HUES6 (cell line): Measurements from ENCODE around the gene ROBO2.

Experiments
- H3K27ac ChIP-seq: 2 replicates; pipeline ENCODE4 v1.7.0; 2013; ENCODE audit warnings: low read depth, mild to moderate bottlenecking, low read length, inconsistent platforms
- H3K27me3 ChIP-seq: 2 replicates; pipeline ENCODE4 v1.6.1; 2013; ENCODE audit warnings: low read length; ENCODE audit not compliant: control insufficient read depth, insufficient read depth
- H3K36me3 ChIP-seq: 2 replicates; pipeline ENCODE4 v1.6.1; 2013; ENCODE audit warnings: low read length; ENCODE audit not compliant: control insufficient read depth, insufficient read depth
- H3K4me1 ChIP-seq: 2 replicates; pipeline ENCODE4 v1.6.1; 2013; ENCODE audit warnings: low read length; ENCODE audit not compliant: control insufficient read depth, insufficient read depth
- H3K4me3 ChIP-seq: 2 replicates; pipeline ENCODE4 v1.5.1; 2013; ENCODE audit warnings: low read depth, low read length
- H3K9ac ChIP-seq: one replicate; pipeline ENCODE4 v1.6.1; 2013; ENCODE audit warnings: mild to moderate bottlenecking, low read length
- H3K9me3 ChIP-seq: 2 replicates; pipeline ENCODE4 v1.6.1; 2013; ENCODE audit warnings: low read depth, low read length; ENCODE audit not compliant: control insufficient read depth, insufficient read depth

ROBO2 gene

DNA sequence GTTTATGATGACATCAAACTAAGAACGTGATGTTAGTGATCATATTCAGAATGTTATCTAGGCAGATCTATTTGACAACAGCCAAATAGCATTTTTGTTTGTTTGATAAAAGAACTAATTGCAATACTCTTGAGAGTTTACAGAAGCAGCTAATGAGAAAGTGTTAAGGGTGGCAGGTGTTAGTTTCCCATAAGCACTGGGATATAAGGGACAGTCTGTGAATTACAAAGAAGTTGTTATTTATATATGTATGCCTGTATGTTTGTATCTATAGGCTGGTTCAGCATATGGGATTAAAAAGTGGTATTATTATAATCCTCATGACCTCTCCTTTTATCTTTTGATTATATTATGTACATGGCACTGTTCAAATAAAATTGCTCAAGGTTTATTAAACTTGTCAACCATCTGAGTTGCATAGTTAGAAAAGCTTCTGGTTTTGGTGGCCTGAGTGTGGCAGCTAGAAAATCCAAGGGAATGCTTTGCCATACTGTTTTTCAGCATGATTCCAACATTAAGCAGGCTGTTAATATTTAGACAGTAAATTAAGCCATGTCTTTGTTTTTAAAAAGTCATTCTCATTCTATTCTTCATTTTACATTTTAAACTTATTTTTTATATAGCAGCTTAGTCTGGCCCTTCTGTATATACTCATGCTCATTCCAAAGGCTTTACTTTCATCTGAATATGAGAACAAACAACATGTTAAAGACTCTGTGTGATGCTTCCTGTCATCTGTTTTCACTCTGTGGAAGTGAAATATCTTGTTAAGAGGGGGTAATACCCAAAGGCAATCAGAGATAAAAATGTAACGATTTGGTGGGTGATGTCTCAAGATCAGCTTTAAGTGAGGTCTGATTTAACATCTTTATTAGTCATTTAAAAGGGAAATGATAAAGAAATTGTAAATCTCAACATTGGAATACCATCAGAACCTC is 13.1 kb downstream of the ROBO2 start:
- Histone ChIP-seq H3K4me3 (no peak overlapping the region), H3K27me3 (no peaks in the 10 kb centered on the region), H3K9ac (no peak overlapping the region), H3K9me3 (no peaks in the 10 kb centered on the region), H3K27ac (no peak overlapping the region; the same call in 1 of the 2 replicates), H3K36me3 (no peaks in the 10 kb centered on the region), H3K4me1 (peaks cover 21% of the 10 kb centered on the region; the same call in 1 of the 2 replicates)

DNA sequence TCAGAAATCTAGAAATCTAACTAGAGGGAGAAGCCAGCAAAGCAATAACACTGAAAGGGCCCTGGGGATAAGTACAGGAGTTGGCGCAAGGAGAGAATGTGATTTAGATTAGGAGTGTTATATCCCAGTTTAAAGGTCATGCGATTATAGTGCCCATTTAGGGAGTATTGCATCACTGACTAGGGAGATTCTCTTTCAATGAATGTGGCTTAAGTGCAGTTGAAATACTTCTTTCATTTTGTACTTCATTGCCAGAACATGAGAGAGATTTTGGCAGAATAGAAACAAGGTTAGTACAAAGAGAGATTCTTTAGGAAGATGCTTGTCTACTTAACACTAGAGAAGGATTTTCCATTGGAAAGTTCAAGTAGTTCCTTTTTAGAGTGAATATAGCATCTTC is 13.9 kb downstream of the ROBO2 start:
- Histone ChIP-seq H3K27me3 (no peaks in the 10 kb centered on the region), H3K9ac (no peak overlapping the region), H3K36me3 (no peaks in the 10 kb centered on the region), H3K9me3 (no peaks in the 10 kb centered on the region), H3K4me3 (no peak overlapping the region), H3K27ac (no peak overlapping the region), H3K4me1 (peaks cover 21% of the 10 kb centered on the region; the same call in 1 of the 2 replicates)

DNA sequence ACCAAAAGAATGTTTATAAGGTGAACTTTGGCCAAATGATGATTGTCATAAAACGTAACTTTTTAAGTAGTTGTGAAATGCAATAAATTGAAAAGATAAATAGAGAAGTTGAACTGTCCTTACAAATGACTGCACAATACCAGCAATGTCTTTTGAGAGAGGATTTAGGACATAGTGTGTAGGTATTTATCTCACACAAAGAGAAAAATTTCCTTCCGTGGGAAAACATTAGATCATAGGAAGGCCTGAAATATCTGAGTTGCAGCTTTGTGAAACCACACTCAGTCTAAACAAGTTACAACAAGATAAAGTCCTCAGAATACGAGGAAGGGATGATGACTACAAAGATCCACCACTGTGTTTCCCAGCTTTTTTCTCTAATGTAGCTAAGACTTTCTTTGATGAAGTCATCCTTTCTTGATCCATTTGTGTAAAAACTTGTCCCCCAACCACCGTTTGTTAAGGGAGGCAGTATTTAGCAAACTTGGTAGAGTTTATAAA is 16.0 kb downstream of the ROBO2 start:
- H3K4me1 ChIP-seq = peaks cover 21% of the 10 kb centered on the region; the same call in 1 of the 2 replicates

DNA sequence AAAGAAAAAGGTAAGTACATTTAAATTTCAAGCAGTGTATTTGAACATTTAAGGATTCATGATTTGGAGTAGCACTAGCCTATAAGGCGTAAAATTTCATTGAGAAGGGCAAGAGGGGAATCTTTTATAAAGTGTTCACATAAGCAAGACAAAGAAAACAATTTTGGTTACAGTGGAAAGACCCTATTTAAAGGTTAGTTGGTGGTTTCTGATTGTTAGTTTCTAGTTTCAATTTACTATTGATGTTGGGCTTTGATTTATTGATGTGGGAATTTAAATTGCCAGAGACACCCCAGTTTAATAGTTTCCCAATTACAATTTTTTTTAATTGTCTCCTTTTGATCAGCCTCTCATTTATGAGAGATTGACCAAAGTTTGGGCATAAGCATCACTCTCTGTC is 19.5 kb downstream of the ROBO2 start:
- Histone ChIP-seq H3K36me3 (no peaks in the 10 kb centered on the region), H3K27ac (no peak overlapping the region), H3K4me3 (no peak overlapping the region), H3K27me3 (no peaks in the 10 kb centered on the region), H3K4me1 (no peaks in the 10 kb centered on the region), H3K9me3 (peaks cover 5% of the 10 kb centered on the region; the same call in 1 of the 2 replicates), H3K9ac (no peak overlapping the region)

More for the DNA sequence above, 16.0 kb downstream of the ROBO2 start:
- no peaks in the 10 kb centered on the region for H3K9me3 ChIP-seq
- no peaks in the 10 kb centered on the region for H3K27me3 ChIP-seq
- no peak overlapping the region for H3K4me3 ChIP-seq
- no peak overlapping the region for H3K27ac ChIP-seq
- H3K9ac ChIP-seq = no peak overlapping the region
- H3K36me3 ChIP-seq = no peaks in the 10 kb centered on the region

DNA sequence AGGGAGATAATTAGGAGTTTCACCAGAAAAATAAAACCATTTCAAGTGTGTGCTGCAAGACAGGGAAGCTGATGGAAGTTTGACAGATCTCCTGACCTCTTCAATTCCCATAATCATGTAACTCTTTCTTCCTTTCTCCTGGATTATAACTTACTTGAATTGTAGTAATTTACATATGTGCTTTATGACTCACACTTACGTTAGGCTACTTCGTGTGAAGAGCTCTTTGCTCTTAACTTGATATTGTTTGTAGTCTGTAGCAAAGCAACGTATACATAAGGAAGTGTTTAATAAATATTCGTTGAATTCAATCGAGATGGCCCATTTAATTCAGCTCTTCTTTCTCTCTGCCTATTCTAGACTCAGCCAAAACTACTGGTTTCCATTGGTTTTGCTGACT is 23.5 kb downstream of the ROBO2 start:
- H3K9me3 ChIP-seq = peaks cover 5% of the 10 kb centered on the region; the same call in 1 of the 2 replicates
- no peak overlapping the region for H3K9ac ChIP-seq
- no peak overlapping the region for H3K4me3 ChIP-seq
- no peaks in the 10 kb centered on the region for H3K4me1 ChIP-seq
- H3K27ac ChIP-seq = no peak overlapping the region
- no peaks in the 10 kb centered on the region for H3K27me3 ChIP-seq
- H3K36me3 ChIP-seq = no peaks in the 10 kb centered on the region

DNA sequence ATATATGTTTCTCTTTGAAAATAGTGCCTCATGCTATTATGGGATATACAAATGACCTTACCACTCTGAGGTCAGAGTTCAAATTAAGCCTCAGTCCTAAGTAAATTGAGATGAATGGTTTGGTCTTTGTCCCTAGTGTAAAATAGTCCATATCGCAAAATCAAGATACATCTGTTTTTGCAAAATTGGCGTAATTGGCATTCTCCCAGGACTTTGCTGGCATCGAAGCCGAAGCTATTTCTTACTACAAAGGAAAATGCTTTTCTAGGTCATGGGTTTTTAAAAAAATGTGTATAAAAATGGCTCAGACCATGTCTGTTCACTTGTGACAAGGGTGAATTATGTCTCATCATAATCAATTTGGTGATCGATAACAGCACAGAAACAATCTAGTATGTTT is 25.9 kb downstream of the ROBO2 start:
- H3K36me3 ChIP-seq = no peaks in the 10 kb centered on the region
- peaks cover 5% of the 10 kb centered on the region; the same call in 1 of the 2 replicates for H3K9me3 ChIP-seq
- H3K27ac ChIP-seq = no peak overlapping the region
- H3K4me1 ChIP-seq = no peaks in the 10 kb centered on the region
- no peak overlapping the region for H3K9ac ChIP-seq
- no peak overlapping the region for H3K4me3 ChIP-seq
- no peaks in the 10 kb centered on the region for H3K27me3 ChIP-seq

DNA sequence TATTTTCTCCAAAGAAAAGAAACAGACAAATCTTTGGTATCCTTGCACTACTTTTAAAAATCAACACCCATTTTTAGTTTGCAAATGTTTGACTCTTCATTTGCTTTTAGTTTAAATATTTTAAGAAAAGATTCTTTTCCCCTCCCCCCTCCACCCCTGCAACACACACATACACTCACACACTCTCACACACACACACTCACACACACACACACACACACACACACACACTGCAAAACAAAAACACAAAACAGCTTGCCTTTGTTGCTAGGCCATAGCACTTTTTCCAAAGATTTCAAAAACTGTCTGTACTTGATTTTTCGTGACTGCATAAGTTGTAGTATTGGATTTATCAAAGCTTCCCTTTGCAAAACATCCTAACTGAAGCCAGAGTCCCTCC is 26.9 kb downstream of the ROBO2 start:
- Histone ChIP-seq H3K4me1 (peaks cover 8% of the 10 kb centered on the region), H3K9me3 (peaks cover 5% of the 10 kb centered on the region; the same call in 1 of the 2 replicates), H3K27ac (no peak overlapping the region), H3K27me3 (no peaks in the 10 kb centered on the region), H3K4me3 (no peak overlapping the region), H3K9ac (no peak overlapping the region), H3K36me3 (no peaks in the 10 kb centered on the region)

DNA sequence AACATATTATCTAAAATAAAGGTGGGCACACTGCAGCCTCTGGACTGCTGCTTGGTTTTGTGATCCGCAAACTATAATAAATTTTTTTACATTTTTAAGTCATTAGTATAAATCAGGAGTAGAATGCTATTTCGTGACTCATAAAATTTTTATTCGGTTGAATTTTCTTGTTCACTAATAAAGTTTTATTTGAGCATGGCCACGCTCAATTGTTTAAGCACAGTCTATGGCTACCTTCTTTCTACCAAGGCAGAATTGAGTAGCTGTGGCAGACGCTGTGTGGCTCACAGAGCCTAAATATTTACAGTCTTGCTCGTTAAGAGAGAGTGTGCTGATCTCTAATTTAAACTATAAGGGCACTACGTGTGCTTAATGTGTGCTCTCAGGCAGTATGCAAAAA is 28.9 kb downstream of the ROBO2 start:
- Histone ChIP-seq H3K4me1 (peaks cover 18% of the 10 kb centered on the region), H3K4me3 (no peak overlapping the region), H3K27ac (no peak overlapping the region), H3K27me3 (no peaks in the 10 kb centered on the region), H3K9ac (no peak overlapping the region), H3K9me3 (no peaks in the 10 kb centered on the region), H3K36me3 (no peaks in the 10 kb centered on the region)

DNA sequence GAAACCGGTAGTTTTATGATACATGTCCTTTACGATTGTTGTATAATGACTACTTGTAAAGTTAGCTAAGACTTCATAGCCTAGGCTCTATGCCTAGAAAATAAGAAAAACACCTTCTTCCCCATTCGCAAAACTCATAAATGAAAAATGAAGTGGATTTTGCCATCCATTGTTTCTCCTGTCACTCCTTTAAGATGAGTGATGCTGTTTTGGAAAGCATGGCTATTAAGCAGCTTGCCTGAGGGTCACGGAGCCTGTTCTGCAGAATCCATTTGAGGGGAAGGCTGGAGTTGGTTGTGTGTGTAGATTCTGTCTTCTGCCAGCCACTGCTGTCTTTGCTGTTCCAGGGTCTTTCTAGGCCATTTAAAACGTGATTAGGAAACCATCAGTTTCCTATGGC is 31.5 kb downstream of the ROBO2 start:
- H3K36me3 ChIP-seq = no peaks in the 10 kb centered on the region
- H3K27me3 ChIP-seq = no peaks in the 10 kb centered on the region
- no peak overlapping the region for H3K27ac ChIP-seq
- no peak overlapping the region for H3K4me3 ChIP-seq
- no peaks in the 10 kb centered on the region for H3K9me3 ChIP-seq
- peaks cover 18% of the 10 kb centered on the region for H3K4me1 ChIP-seq
- H3K9ac ChIP-seq = no peak overlapping the region

DNA sequence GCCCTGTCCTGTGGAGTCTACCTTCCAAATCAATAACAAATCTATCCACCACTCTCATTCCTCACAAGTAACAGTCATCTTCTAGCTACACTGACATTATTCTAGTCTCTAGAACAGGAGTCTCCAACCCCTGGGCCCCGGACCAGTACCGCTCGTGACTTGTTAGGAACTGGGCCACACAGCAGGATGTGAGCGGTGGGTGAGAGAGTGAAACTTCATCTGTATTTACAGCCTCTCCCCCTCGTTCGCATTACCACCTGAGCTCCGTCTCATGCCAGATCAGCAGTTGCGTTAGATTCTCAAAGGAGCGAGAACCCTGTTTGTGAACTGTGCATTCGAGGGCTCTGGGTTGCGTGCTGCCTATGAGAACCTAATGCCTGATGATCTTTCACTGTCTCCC is 31.9 kb downstream of the ROBO2 start:
- Histone ChIP-seq H3K27ac (no peak overlapping the region), H3K9me3 (no peaks in the 10 kb centered on the region), H3K4me3 (no peak overlapping the region), H3K36me3 (no peaks in the 10 kb centered on the region), H3K27me3 (no peaks in the 10 kb centered on the region), H3K4me1 (peaks cover 18% of the 10 kb centered on the region), H3K9ac (no peak overlapping the region)

DNA sequence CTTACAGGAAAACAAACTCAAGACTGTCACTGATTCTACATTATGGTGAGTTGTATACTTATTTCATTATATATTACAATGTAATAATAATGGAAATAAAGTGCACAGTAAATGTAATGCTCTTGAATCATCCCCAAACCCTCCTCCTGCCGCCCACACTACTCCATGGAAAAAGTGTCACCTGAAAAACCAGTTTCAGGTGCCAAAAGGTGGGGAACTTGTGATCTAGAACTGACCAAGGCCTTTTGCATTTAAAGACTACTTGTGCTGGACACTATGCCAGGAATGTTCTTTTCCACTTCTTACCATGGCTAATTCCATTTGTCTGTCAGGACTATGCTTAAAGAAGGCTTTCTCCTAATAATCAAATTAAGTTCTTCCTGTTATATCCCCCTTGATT is 32.3 kb downstream of the ROBO2 start:
- Histone ChIP-seq H3K9ac (no peak overlapping the region), H3K27me3 (no peaks in the 10 kb centered on the region), H3K4me3 (no peak overlapping the region), H3K4me1 (peaks cover 18% of the 10 kb centered on the region), H3K27ac (no peak overlapping the region), H3K36me3 (no peaks in the 10 kb centered on the region), H3K9me3 (no peaks in the 10 kb centered on the region)
